Measurements from ENCODE around the gene GATAD2A.

DNA sequence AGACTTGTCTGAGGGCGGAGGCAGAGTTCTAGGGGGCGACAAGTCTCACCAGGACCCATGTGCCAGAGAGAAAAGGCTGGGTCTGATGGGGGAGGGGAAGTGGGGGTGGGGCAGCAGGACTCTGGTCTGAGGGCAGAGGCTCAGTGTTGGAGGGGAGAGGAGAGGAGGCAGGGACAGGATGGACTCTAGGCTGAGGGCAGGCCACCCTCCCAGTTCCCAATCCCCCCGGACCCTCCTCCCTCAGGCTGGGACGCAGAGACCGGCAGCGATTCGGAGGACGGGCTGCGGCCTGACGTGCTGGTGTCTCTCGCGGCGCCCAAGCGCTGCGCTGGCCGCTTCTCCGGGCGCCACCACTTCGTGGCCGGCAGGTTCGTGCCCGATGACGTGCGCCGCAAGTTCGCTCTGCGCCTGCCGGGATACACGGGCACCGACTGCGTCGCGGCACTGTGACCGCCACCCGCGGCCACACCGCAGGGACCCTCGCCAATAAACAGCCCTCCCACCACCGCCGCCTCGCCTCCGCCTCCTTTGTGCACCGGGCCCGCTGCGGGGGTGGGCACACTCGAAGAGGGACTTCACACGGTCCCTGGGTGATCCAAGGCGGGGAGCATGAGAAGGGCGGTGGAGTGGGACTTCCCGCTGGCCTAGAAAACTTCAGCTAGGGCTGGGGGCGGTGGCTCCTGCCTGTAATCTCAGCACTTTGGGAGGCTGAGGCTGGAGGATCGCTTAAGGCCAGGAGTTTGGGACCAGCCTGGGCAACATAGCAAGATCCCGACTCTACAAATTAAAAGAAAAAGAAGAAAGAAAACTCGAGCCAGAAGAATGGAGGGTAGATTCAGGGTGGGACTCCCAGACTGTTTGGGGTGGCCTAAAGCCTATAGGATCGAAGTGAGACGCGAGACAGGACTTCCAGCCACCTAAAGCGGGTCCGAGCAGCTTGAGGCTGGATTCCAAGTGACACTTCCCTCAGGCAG, 131.9 kb downstream of the GATAD2A start:
- TF ChIP-seq, protein P1, sequence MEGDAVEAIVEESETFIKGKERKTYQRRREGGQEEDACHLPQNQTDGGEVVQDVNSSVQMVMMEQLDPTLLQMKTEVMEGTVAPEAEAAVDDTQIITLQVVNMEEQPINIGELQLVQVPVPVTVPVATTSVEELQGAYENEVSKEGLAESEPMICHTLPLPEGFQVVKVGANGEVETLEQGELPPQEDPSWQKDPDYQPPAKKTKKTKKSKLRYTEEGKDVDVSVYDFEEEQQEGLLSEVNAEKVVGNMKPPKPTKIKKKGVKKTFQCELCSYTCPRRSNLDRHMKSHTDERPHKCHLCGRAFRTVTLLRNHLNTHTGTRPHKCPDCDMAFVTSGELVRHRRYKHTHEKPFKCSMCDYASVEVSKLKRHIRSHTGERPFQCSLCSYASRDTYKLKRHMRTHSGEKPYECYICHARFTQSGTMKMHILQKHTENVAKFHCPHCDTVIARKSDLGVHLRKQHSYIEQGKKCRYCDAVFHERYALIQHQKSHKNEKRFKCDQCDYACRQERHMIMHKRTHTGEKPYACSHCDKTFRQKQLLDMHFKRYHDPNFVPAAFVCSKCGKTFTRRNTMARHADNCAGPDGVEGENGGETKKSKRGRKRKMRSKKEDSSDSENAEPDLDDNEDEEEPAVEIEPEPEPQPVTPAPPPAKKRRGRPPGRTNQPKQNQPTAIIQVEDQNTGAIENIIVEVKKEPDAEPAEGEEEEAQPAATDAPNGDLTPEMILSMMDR (IDR thresholded peaks at IDR 0.05; ENCODE audit: borderline replicate concordance, extremely low read depth, low read length, poor library complexity, severe bottlenecking), result no peak
- no peak for TF ChIP-seq EZH2 (IDR thresholded peaks at IDR 0.05; ENCODE audit: borderline replicate concordance, low read depth, low read length, severe bottlenecking)

Measured in DND-41 (cell line).